GM19467 (cell line): ENCODE data around the gene HMGB2.

Experiments used
- ATAC-seq: cut with Tn5 transposase; IDR thresholded peaks from one replicate; pipeline ENCODE4 v1.9.1; 2021; ENCODE audit warnings: mild to moderate bottlenecking, moderate library complexity; ENCODE audit not compliant: unreplicated experiment

The HMGB2 gene

DNA sequence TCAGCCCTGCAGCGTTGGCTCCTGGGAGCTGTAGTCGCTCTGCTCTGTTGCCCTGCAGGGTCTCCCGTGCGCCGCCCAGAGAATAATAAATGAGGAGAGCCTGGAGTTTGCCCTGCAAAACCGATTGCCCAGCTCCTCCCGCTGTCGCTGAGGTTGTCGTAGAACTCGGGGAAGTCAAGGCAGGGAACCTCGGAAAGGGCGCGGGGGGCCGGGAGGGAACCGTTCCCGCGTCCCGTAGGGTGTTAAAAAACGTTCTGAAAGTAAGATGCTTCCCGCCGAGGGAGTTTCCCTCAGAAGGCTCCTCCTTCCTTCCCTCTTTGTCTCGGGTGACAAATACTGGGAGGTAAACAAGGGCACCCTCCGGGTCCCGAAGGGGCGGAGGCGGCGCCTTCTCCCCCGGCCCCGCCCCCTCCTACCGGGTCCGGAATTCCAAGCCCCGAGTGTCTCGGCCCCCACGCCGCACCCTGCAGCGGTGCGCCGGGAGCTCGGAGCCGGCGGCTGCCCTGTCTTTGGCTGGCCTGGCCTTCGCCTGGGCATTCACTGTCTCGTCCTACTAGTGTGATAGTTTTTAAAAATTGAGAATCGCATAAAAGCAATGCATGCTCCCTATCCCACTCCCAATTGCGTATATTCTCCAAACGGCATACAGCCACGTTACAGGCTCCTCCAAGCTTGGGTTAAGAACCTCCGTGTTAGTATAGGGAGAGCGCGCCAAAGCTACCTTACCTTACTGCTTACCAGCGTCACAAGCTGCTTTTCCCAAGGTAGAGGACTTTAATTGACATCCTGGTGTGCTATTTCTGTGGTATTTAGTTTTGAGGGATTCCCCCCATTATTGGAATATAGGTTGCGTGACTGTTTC lies 964 bp upstream of the HMGB2 start:
- ATAC-seq, result peak; percentile 31

DNA sequence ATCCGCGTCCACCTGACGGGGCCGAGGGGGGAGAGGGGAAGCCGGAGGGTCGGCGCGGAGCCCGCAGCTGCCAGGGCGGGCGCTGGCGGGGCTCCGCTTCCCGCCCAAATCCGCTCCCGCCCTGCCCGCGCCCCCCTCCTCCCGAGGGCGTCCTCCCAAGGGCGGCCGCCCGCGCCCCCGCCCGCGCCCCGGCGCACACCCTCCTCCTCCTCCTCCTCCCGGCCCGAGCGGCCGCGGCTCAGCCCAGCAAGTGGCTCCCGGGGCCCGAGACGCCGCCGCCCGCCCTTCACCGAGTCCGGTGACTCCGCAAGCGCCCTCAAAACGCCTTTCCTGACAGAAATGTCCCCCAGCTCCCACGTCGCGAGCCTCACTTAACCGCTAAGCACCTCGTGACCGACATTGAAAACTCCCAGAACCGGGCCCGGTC lies 487 bp downstream of the HMGB2 start:
- ATAC-seq, result no peak

GRCh38 chr4:173332963-173333657 lies 1.0 kb downstream of the HMGB2 start:
- no peak for ATAC-seq

DNA sequence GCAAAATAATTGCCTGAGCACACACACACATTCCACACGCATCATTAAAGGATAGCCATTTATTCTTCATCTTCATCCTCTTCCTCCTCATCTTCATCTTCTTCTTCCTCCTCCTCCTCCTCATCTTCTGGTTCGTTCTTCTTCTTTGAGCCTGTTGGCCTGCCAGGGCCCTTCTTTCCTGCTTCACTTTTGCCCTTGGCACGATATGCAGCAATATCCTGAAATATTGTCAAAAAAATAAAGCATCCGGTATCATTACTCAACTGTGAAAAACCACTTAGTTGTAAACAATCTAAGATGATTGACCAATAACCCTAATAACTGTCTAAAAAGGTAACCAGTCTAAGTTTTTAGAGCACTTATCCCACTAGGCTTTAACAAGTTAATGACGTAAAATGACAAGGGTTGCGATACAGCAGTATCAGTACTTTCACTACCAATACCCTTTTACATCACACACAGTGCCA lies 2.1 kb downstream of the HMGB2 start:
- ATAC-seq, result no peak

DNA sequence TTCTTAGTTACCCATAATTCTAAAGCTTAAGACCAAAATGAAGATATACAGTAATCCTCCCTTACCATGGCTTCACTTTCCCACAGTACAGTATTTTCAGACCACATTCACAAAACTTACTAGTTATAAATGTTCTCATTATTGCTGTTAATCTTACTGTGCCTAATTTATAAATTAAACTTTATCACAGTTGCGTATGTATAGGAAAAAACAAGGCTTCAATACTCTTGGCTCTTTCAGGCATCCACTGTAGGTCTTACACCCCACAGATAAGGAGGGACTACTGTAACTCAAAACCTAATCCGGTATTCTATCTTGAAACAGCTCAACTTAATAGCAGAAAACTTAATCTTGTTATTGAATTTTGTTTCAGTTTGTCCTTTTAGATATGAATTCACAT lies 3.6 kb downstream of the HMGB2 start:
- no peak for ATAC-seq

DNA sequence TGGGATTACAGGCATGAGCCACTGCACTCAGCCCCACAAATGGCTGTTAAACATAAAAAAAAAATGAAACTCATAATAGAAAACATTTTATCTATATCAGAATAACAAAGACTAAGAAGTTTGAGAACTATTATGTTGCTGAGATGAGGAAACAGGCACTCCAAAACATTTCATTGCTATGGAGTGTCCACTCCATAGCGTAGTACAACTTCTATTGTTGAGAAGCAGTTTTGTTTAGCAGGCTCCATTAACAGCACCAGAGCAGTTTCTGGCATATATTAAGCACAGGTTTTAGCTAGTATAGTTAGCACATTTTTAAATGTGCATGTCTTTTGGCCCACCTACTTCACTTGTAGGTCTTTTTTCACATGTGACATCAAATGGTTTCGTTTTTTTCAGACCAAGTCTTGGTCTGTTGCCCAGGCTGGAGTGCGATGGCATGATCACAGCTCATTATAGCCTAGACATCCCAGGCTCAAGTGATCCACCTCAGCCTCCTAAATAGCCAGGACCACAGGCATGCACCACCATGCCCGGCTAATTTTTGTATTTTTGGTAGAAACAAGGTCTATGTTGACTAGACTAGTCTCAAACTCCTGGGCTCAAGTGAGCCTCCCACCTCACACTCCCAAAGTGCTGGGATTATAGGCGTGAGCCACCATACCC lies 5.8 kb downstream of the HMGB2 start:
- no peak for ATAC-seq

- ATAC-seq, result no peak
Measured at GRCh38 chr4:173325007-173325736, 9.0 kb downstream of the HMGB2 start.

- ATAC-seq, result no peak
Measured at GRCh38 chr4:173319696-173320095, 14.5 kb downstream of the HMGB2 start.

GRCh38 chr4:173318648-173319211 lies 15.4 kb downstream of the HMGB2 start:
- ATAC-seq, result no peak

- ATAC-seq, result no peak
Measured at GRCh38 chr4:173318240-173318639, 15.9 kb downstream of the HMGB2 start.

- ATAC-seq, result peak; percentile 48
Measured at GRCh38 chr4:173317004-173317403, 17.2 kb downstream of the HMGB2 start.

DNA sequence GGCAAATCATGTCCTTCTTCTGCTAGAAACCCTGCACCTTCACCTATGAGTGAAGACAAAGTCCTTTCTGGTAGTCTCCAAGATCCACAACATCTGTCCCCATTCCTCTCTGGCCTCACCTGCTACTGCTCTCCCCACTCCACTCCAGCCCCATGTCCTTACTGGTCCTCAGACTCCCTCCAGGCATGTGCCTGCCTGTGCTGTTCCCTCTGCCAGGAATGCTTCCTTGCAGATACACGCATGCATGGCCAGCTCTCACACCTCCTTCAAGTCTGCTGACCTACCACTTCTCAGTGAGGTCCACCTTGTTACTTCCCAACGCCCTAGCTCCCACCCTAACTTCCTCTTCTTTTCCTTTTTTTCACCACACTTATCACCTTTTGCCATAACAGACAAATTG lies 18.1 kb downstream of the HMGB2 start:
- ATAC-seq, result no peak

DNA sequence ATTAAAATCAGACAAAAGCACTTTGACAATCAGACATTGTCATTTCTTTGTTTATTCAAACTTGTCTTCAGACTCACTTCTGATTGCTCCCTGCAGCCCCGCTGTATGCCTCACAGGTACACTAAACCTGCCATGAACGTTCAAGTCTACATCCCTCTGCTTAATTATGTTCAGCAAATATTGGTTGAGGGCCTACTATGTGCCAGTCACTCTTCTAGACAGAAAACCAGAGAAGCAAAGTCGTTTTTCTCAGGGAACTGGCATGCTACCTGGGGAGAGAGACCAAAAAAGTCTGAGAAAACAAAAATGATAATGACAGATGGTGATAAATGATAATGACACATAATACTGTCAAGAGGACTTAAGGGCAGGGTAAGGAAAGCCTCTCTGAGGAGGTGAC lies 19.4 kb downstream of the HMGB2 start:
- no peak for ATAC-seq

GRCh38 chr4:173311368-173311767 lies 22.8 kb downstream of the HMGB2 start:
- no peak for ATAC-seq

GRCh38 chr4:173307778-173308177 lies 26.4 kb downstream of the HMGB2 start:
- no peak for ATAC-seq

DNA sequence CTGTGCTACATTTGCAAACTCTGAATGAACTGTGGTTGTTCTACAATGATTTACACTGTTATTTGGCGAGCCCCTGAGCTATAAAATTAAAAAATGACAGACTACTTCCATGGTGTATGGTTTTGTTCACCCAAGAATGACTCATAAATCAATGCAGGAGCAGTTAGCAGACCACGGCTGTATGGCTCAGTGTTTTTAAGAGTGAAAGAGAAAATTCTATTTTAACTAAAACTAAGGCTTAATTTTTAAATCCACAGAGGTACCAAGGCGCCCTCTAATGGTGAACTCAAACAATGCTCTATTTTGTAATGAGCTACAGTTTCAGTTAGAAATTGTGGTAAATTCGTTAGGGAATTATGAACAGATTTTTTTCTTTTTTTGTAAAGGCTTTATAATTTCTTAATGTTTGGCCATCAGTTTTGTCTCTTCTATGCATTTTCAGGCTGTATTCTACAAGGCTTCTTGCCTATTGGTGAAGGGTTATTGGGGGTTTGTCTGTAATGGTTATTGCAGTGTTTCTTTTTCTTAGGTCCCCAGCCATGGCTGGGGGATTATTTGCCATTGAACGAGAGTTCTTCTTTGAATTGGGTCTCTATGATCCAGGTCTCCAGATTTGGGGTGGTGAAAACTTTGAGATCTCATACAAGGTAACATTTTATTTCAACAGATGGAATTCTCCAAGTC lies 32.5 kb downstream of the HMGB2 start:
- peak; percentile 76 for ATAC-seq

DNA sequence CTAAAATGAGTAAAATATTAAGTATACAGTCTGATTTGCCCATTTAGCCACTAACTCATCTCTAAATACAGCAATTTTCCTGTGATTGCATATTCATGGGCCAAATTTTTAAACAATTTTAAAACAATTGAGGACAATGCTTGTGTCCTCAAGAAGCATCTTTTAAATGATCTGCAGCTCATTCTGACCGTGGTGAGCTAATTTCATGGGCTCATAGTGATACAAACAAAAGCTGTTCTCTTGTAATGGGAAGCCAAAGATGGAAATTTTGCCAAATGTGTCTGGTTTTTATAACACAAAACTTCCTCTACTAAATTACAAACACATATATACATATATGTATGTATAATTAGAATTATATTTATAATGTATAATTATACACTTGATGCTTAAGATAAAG lies 39.7 kb downstream of the HMGB2 start:
- no peak for ATAC-seq

DNA sequence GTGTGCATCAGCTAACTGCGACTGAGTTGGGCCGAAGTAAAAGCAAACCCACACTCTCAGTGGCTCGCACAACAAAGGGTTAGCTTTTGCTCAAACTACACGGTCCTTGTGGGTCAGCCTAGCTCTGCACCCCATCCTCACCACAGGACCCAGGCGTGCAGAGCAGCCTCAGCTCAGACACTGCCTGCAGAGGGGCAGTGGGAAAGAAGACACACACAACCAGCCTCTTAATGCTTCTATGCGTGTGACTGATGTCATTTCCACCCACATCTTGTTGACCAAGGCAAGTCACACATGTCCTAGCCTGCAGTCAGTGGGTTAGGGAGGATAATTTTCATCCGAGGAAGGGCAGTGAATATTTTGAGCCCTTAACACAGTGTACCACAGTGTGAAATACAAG lies 40.5 kb downstream of the HMGB2 start:
- no peak for ATAC-seq

DNA sequence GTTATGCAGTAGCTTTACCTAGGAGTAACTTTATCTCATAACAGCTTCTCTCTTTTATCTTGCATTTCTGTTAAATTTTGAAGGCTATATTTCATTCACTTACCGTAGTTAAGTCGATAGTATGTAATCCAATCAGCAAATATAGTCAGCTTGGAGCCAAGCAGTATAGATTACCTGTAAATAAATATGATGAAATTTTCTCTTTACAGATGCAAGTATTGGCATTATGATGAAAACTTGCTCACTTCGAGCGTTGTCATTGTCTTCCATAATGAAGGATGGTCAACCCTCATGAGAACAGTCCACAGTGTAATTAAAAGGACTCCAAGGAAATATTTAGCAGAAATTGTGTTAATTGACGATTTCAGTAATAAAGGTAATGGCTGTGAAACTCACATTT lies 42.3 kb downstream of the HMGB2 start:
- ATAC-seq, result no peak

- no peak for ATAC-seq
Measured at GRCh38 chr4:173289353-173289727, 44.8 kb downstream of the HMGB2 start.
